Measurements from ENCODE around the gene TPD52L2.

DNA sequence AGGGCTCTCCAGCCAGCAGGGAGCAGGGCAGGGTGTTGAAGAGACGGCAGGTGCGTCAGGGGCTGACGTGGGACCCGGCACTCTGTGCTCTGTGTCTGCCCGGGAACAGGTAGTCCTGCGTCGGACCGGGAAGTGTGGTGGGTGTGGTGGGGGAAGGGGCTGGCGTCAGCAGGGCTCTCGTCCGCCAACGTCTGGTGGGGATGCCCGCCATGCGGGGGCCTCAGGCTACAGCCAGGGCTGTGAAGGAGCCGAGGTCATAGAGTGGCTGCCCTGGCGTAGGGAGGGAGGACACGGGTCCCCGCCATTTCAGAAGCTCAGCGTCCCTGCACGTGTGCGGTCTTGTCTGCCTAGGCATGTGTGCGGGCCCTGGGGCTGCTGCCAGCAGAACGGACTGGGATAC, 55.2 kb downstream of the TPD52L2 start:
- TF ChIP-seq, protein P1, sequence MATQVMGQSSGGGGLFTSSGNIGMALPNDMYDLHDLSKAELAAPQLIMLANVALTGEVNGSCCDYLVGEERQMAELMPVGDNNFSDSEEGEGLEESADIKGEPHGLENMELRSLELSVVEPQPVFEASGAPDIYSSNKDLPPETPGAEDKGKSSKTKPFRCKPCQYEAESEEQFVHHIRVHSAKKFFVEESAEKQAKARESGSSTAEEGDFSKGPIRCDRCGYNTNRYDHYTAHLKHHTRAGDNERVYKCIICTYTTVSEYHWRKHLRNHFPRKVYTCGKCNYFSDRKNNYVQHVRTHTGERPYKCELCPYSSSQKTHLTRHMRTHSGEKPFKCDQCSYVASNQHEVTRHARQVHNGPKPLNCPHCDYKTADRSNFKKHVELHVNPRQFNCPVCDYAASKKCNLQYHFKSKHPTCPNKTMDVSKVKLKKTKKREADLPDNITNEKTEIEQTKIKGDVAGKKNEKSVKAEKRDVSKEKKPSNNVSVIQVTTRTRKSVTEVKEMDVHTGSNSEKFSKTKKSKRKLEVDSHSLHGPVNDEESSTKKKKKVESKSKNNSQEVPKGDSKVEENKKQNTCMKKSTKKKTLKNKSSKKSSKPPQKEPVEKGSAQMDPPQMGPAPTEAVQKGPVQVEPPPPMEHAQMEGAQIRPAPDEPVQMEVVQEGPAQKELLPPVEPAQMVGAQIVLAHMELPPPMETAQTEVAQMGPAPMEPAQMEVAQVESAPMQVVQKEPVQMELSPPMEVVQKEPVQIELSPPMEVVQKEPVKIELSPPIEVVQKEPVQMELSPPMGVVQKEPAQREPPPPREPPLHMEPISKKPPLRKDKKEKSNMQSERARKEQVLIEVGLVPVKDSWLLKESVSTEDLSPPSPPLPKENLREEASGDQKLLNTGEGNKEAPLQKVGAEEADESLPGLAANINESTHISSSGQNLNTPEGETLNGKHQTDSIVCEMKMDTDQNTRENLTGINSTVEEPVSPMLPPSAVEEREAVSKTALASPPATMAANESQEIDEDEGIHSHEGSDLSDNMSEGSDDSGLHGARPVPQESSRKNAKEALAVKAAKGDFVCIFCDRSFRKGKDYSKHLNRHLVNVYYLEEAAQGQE (IDR thresholded peaks at IDR 0.05; ENCODE audit: insufficient replicate concordance, low read depth): no peak
- no peak for TF ChIP-seq POLR2AphosphoS5 (IDR thresholded peaks at IDR 0.05; ENCODE audit: low read depth)

All from HL-60 (cell line).